GM18505 (cell line): ENCODE results near the gene PTPN4.
A peak's percentile ranks its signal among the peaks of the same experiment; 100 is the strongest.
"Not testable (repeated sequence)": the region's sequence is repeated elsewhere in the genome, so short reads cannot be mapped to it uniquely, and the experiment has no call there.

ENCODE experiments used
- ATAC-seq: cut with Tn5 transposase; IDR thresholded peaks from one replicate; pipeline ENCODE4 v1.9.1; 2021; ENCODE audit not compliant: unreplicated experiment
- POLR2A ChIP-seq: IDR thresholded peaks from 4 replicates; pipeline ENCODE4 v1.6.1; 2011; ENCODE audit warnings: borderline replicate concordance; ENCODE audit not compliant: insufficient read depth, insufficient read length; ENCODE audit errors: extremely low read depth

The PTPN4 gene

DNA sequence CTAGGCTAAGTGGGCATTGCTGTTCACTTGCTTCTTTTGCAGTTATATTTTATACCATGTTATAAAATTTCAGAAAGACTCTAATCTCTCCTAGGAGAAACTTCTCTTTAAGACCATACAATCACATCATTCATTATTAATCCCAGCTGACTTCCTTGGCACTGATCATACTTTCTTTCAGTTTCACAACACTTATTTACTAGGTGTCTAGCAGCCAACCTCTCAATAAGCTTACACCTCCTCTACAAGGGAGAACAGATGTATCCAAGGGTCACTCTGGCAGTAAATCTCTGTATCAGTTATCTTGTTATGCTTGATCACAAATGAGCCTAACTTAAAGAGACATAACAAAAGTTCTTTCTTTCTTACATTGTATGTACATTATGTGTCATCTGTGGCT lies 183.3 kb downstream of the PTPN4 start:
- no peak for ATAC-seq
- TF ChIP-seq POLR2A, result no peak

DNA sequence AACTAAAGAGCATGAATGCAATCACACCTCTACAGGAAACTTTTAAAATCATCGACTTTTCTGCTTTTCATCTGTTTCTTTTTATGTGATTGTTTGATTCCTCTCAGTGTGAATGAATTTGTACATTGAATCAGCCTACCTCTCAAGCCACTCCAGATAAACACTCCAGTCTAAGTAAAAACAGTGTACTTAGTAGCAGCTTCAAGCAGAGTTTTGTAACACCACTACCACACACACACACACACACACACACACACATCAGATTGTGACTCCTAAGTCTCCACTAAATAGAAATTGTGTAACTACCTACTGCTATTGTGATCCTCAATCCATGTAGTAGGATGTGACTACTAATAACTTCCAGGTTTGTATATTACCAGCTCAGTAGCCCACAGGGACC lies 187.8 kb downstream of the PTPN4 start:
- TF ChIP-seq POLR2A, result no peak
- no peak for ATAC-seq

DNA sequence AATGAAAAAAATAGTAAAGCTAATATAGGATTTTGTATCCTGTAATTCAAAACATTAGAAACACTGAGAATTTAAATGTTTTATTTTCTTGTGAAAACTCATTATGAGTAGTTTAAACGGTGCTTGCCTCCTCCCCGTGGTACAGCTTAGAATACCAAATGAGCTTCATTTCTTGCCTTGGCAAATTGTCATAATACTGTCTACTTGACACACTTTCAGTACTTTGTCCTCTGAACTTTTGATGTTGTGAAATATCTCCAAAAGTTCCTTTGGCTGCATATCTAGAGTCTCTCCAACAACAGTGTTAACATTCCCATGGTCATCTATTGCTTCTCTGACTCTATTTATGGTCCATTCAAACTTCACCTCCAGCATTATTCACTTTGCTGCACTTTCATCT lies 191.2 kb downstream of the PTPN4 start:
- TF ChIP-seq POLR2A, result no peak

DNA sequence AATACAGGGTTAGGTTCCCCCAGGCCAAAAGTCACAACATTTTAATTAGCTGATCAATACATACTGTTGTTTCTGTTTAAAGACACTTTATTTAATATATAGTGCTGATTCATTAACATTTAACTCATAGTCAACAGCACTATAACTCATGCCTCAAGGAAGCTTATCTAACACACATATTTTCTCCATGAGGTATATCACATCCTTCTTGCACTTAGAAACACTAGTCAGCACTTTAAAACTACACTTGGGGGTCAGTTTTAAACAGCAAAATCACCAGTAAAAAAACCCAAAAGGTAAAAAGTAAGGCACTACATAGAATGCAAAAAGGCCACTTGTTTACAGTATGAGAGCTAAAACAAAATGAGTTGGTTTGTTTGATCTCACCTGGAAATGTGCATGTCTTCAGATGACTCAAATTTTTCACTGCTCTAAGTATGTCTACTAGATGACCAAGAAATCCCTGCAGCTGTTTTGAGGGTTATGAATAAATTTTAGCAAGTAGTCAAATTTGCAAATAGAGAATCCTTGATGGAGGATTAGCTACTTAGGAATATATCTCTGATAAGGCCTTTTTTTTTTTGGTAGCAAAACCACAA lies 199.0 kb downstream of the PTPN4 start:
- no peak for ATAC-seq
- TF ChIP-seq POLR2A, result no peak

More for the DNA sequence above, 191.2 kb downstream of the PTPN4 start:
- ATAC-seq, result no peak

DNA sequence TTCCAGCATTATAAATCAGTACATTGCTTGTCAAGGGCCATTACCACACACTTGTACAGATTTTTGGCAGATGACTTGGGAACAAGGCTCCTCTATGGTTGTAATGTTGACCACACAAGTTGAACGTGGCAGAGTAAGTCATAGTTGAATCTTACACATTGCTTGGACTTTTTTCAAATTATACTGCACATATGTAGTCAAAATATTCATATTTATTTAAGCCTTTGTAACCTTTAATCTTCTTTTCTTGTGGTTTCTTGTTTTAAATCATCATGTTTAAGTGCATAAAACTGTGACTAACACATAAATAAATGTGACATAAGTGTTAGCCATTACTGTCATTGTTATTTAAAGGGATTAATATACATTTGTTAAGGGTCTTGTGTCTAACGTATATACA lies 201.1 kb downstream of the PTPN4 start:
- no peak for TF ChIP-seq POLR2A
- no peak for ATAC-seq

DNA sequence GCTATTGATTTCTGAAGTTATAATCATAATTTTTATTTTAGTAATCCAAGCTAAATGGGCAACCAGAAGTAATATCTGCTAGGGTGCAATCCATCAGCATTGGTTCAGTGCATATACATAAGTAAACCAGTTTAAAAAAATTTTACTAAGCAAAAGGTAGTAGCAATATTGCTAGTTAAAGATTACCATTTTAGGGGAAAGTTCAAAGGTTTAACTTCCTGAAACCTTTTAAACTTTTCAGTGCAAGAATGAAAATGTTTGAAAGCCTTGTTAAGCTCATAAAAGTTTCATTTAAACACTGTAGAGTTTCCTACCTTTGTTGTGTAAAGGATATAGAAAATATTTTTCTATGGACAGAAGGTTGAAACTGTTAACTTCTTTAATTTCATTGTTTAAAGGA lies 222.2 kb downstream of the PTPN4 start:
- ATAC-seq, result no peak
- TF ChIP-seq POLR2A, result no peak

DNA sequence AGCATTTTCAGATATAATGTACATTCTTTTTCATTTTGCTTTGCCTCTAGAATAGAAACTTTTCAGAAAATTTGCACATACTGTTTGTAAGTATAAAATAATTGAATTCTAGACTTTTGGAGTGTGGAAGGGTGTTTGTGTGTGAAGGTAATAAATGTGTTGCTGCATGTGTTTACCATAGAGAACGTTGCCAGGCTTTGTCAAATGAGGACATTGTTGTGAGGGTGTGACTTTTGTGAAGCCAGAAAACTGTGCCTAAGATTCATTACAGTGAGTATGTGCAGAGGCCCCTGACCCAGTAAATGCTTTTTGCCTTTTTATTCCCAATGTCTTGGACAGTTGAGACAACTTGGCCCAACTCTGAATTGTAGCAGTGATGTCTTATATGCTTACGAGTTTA lies 222.8 kb downstream of the PTPN4 start:
- TF ChIP-seq POLR2A, result no peak
- no peak for ATAC-seq

DNA sequence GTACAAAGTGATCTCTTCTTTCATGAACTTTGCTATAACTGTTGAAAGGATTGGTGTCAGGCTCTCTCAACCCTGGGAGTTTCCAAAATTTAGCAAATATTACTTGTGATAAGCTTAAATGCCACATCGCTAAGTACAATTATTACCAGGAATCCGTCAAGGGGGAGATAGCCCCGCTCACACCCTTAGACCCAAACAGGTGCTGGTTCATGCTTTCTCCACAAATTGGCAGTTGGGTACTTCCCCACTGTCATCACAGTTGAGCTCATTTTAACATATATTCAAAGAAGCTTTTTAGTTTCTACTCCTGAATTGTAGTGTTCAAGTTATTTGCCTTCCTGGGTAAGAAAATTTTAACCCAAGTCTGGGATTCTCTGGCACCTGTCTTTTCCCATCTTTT lies 223.4 kb downstream of the PTPN4 start:
- no peak for TF ChIP-seq POLR2A
- ATAC-seq, result no peak

DNA sequence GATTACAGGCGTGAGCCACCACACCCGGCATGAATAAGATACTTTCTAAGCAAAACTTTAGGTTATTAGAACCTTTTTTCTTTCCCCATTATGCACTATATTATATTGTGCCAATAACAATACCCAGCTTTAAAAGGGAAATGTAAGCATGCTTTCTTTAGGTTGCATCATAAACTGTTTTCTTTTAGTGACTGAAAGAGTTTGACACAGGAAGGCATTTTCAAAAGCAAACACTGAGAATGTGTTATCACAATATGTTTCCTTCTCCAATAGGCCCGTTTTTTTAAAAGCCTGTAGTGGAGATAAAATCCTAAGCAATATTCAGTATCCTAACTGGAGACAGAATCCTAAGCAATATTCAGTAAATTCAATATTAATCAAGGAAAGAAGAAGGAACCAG lies 236.4 kb downstream of the PTPN4 start:
- no peak for ATAC-seq
- no peak for TF ChIP-seq POLR2A

DNA sequence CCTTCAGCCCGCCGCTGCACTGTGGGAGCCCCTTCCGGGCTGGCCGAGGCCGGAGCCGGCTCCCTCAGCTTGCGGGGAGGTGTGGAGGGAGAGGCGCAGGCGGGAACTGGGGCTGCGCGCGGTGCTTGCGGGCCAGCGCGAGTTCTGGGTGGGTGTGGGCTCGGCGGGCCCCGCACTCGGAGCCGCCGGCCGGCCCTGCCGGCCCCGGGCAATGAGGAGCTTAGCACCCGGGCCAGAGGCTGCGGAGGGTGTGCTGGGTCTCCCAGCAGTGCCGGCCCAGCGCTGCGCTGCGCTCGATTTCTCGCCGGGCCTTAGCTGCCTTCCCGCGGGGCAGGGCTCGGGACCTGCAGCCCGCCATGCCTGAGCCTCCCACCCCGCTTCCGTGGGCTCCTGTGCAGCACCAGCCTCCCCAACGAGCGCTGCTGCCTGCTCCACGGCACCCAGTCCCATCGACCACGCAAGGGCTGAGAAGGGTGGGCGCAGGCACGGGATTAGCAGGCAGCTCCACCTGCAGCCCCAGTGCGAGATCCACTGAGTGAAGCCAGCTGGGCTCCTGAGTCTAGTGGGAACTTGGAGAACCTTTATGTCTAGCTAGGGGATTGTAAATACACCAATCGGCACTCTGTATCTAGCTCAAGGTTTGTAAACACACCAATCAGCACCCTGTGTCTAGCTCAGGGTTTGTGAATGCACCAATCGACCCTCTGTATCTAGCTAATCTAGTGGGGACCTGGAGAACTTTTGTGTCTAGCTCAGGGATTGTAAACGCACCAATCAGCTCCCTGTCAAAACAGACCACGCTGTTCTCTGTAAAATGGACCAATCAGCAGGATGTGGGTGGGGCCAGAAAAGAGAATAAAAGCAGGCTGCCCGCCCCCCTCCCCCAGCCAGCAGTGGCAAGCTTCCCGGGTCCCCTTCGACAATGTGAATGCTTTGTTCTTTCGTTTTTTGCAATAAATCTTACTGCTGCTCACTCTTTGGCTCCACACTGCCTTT lies 237.5 kb downstream of the PTPN4 start:
- ATAC-seq, result not testable (repeated sequence)

DNA sequence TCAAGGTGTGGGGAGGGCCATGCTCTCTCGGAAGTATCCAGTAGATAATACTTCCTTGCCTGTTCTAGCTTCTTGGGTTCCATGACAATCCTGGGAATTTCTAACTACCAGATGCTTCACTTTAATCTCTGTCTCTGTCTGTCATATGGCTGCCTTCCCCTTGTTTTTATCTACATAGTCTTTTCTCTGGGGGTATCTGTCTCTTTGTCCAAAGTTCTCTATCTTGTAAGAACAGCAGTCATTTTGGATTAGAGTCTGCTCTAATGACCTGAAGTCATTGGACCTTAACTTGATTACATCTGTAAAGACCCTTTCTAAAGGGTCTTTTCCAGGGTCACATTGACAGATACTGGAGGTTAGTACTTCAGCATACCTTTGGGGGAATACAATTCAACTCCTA lies 241.7 kb downstream of the PTPN4 start:
- TF ChIP-seq POLR2A, result no peak
- no peak for ATAC-seq

DNA sequence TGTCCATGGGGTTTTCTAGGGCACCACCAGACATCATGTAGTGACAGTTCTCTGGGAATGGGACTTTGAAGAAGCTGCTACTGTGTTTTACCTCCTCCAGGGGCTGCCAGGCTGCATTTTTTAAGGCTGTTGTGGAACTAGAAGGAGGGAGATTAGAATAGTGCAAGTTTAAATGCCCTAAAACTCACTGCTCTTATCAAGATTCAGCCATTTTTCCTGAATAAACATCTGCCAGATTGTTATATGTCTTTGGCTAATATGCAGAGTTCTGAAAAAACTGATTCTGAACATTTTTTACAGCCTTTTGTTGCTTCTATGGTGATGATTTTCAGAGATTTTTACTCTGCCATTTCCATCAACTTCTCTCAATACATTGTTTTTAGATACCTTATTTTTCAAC lies 244.5 kb downstream of the PTPN4 start:
- no peak for TF ChIP-seq POLR2A
- no peak for ATAC-seq

DNA sequence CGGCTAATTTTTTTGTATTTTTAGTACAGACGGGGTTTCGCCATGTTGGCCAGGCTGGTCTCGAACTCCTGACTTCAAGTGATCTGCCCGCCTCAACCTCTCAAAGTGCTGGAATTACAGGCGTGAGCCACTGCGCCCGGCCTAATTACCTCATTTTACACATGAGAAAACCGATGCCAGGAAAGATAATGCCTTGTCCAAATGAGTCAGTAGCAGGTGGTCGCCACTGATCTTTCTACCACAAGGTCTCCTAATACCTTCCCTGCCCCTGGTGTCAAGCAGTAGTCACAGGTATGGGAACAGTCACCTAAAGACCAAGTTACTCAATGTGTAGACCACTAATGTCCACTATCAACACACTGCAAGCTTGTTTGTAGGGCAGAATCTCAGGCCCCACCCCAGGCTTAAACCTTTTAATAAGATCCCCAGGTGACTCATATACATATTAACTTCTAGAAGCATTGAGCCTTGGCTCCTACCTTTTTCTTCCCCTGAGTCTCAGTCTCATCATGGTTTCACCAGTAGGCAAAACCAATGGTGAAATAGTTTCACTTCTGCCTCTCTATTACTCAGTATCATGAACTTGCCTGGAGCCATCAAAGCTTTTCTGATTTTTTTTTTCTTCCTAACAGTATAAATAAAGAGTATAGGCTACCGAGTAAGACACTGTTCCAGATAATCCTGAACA lies 246.3 kb downstream of the PTPN4 start:
- no peak for TF ChIP-seq POLR2A
- peak; percentile 93 for ATAC-seq

DNA sequence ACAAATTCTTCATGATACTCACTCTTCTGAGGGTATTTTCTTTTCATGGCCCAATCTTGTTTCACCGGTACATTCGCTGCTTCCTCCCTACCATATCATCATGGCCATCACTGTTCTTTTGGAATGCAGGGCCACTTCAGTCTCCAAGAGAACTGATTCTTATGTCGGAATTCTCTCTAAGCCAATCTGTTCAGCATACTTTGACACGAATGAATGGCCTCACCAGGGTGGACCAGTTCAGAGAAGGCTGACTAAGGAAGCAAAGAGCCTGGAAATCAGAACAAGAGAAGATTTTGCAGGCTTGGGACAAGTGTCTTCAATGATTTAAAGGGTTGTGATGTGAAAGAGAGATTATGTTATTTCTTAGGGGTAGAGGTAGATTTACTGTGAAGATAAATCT lies 248.1 kb downstream of the PTPN4 start:
- no peak for ATAC-seq
- TF ChIP-seq POLR2A, result no peak
